A673 (cell line): ENCODE measurements around the gene SLC9A8. TPM values are rescaled to one million over a fixed set of nuclear protein-coding genes. Genes with fewer than 3 reads are reported as not detected.
"Not testable (repeated sequence)": the region's sequence is repeated elsewhere in the genome, so short reads cannot be mapped to it uniquely, and the experiment has no call there.

Experiments
- BruUV-seq: library from RNA; stranded (reverse); fragments of 400-500 nt; replicated peaks from 2 replicates; lab custom pipeline; 2021; lab: Mats Ljungman, UMichigan
- CTCF ChIA-PET: fragments of 300-600 bp; sonication (Branson Sonifier 250); formaldehyde crosslinking; loops from one replicate; lab custom pipeline; 2022; ENCODE audit warnings: antibody characterized with exemption; lab: Charles Lee
- POLR2A ChIA-PET: fragments of 300-600 bp; sonication (Branson Sonifier 250); formaldehyde crosslinking; loops from one replicate; lab custom pipeline; 2022; ENCODE audit warnings: antibody characterized with exemption; ENCODE audit not compliant: low non-redundant PET; lab: Charles Lee
- DNase-seq: peaks from one replicate; pipeline ENCODE4 v3.0.0-alpha.2; 2015; ENCODE audit warnings: low spot score
- H3K27ac ChIP-seq: fragments of 200-600 bp; sonication (generic); 2 replicates; pipeline ENCODE4 v1.5.1; 2016; ENCODE audit warnings: mixed run types, low read depth, mild to moderate bottlenecking, mixed read lengths, antibody characterized with exemption, low read length; ENCODE audit not compliant: poor library complexity, severe bottlenecking
- H3K27me3 ChIP-seq: fragments of 200-600 bp; sonication (generic); replicated peaks from 2 replicates; pipeline ENCODE4 v1.6.1; 2017; ENCODE audit warnings: mixed run types, low read depth, mild to moderate bottlenecking, mixed read lengths, antibody characterized with exemption, low read length; ENCODE audit not compliant: insufficient read depth, poor library complexity
- H3K36me3 ChIP-seq: fragments of 200-600 bp; sonication (generic); 2 replicates; pipeline ENCODE4 v1.6.1; 2016; ENCODE audit warnings: mixed run types, mild to moderate bottlenecking, mixed read lengths, antibody characterized with exemption, low read length; ENCODE audit not compliant: insufficient read depth, poor library complexity, severe bottlenecking
- H3K4me1 ChIP-seq: fragments of 200-600 bp; sonication (generic); 2 replicates; pipeline ENCODE4 v1.6.1; 2017; ENCODE audit warnings: mixed run types, mild to moderate bottlenecking, mixed read lengths, antibody characterized with exemption, low read length; ENCODE audit not compliant: insufficient read depth, poor library complexity, severe bottlenecking
- H3K4me3 ChIP-seq: fragments of 200-600 bp; sonication (generic); 2 replicates; pipeline ENCODE4 v1.5.1; 2016; ENCODE audit warnings: low read depth, mixed run types, mild to moderate bottlenecking, mixed read lengths, low read length; ENCODE audit not compliant: poor library complexity, severe bottlenecking
- H3K9me3 ChIP-seq: fragments of 200-600 bp; sonication (generic); 2 replicates; pipeline ENCODE4 v1.6.1; 2016; ENCODE audit warnings: mixed run types, low read depth, mild to moderate bottlenecking, mixed read lengths, antibody characterized with exemption, low read length; ENCODE audit not compliant: poor library complexity, severe bottlenecking
- CTCF ChIP-seq: fragments of 300-800, 200-600 bp; sonication (generic); conservative IDR thresholded peaks from 2 replicates; pipeline ENCODE4 v1.5.1; 2017; ENCODE audit warnings: low read depth, mild to moderate bottlenecking, antibody characterized with exemption, low read length, moderate library complexity, mixed read lengths
- EZH2 ChIP-seq: fragments of 200-600 bp; sonication (generic); IDR thresholded peaks from 2 replicates; pipeline ENCODE4 v1.6.1; 2017; ENCODE audit warnings: borderline replicate concordance, low read depth, mild to moderate bottlenecking, mixed read lengths, antibody characterized with exemption, low read length; ENCODE audit not compliant: poor library complexity, severe bottlenecking
- intact Hi-C: fragments of 100-400 bp; cut with micrococcal nuclease; formaldehyde crosslinking; loops from one replicate; pipeline ENCODE4 v1.10.0; 2022; ENCODE audit not compliant: unreplicated experiment
- total RNA-seq: library from RNA; stranded (reverse); gene quantifications from 2 replicates; pipeline ENCODE4 v1.2.3, GENCODE V29; 2021

The SLC9A8 gene
- total RNA-seq, 1 experiment from 2014 or later = 9.8 TPM

GRCh38 chr20:49779972-49780371, 32.7 kb upstream of the SLC9A8 start:
- no peak overlapping the region for H3K27ac ChIP-seq
- ChIA-PET POLR2A (no interaction called here), CTCF (no interaction called here)
- DNase-seq = no peak
- no peaks in the 10 kb centered on the region for H3K27me3 ChIP-seq
- no peak overlapping the region for H3K4me3 ChIP-seq
- no TSS peak for BruUV-seq
- no peak for TF ChIP-seq CTCF
- no peak for TF ChIP-seq EZH2
- intact Hi-C loops = no loop called here
- H3K4me1 ChIP-seq = no peaks in the 10 kb centered on the region
- H3K36me3 ChIP-seq = no peaks in the 10 kb centered on the region
- H3K9me3 ChIP-seq = no peaks in the 10 kb centered on the region

- ChIA-PET POLR2A (no interaction called here), CTCF (no interaction called here)
- H3K4me1 ChIP-seq = no peaks in the 10 kb centered on the region
- no peaks in the 10 kb centered on the region for H3K27me3 ChIP-seq
- BruUV-seq = no TSS peak
- H3K27ac ChIP-seq = no peak overlapping the region
- H3K4me3 ChIP-seq = no peak overlapping the region
- H3K9me3 ChIP-seq = no peaks in the 10 kb centered on the region
- H3K36me3 ChIP-seq = no peaks in the 10 kb centered on the region
- intact Hi-C loops = no loop called here
- no peak for TF ChIP-seq CTCF
- no peak for TF ChIP-seq EZH2
- no peak for DNase-seq
These were observed 31.0 kb upstream of the SLC9A8 start for GRCh38 chr20:49781676-49782075.

GRCh38 chr20:49782439-49782838, 30.2 kb upstream of the SLC9A8 start:
- intact Hi-C loops, H3K27ac ChIP-seq, H3K4me3 ChIP-seq, BruUV-seq, H3K4me1 ChIP-seq, POLR2A ChIA-PET, H3K27me3 ChIP-seq, H3K9me3 ChIP-seq, H3K36me3 ChIP-seq, DNase-seq, CTCF ChIA-PET: not testable (repeated sequence)

- H3K36me3 ChIP-seq, H3K4me1 ChIP-seq, POLR2A ChIA-PET, BruUV-seq, intact Hi-C loops, H3K27ac ChIP-seq, H3K9me3 ChIP-seq, DNase-seq, H3K4me3 ChIP-seq, H3K27me3 ChIP-seq: not testable (repeated sequence)
- CTCF ChIA-PET = interaction anchor here (0.7 kb wide), 1 partner anchor 86 kb away, joined by 3 read pairs; no protein-coding TSS in a partner anchor
These were observed 29.3 kb upstream of the SLC9A8 start for GRCh38 chr20:49783021-49783995.
